Dedifferentiated amniotic fluid mesenchymal stem cell (primary cell): ENCODE results near the gene BCOR.

Experiments
- DNase-seq: peaks from one replicate; pipeline ENCODE4 v3.0.0-alpha.2; 2016; ENCODE audit errors: extremely low spot score

The BCOR gene

GRCh38 chrX:40003428-40004245 lies 94.1 kb downstream of the BCOR start:
- DNase-seq: no peak

GRCh38 chrX:40003071-40003427 lies 94.7 kb downstream of the BCOR start:
- DNase-seq: no peak
